Gastrocnemius medialis (tissue), 4 donors: ENCODE results near the gene DOLPP1. TPM values are rescaled to one million over a fixed set of nuclear protein-coding genes. Genes with fewer than 3 reads are reported as not detected.
"Not testable (repeated sequence)": the region's sequence is repeated elsewhere in the genome, so short reads cannot be mapped to it uniquely, and the experiment has no call there.

Experiments
- ATAC-seq, 2 donors: fragments of 150-250 bp; one replicate each; pipeline ENCODE4 v1.9.1; 2016
- DNase-seq, 2 donors: peaks; one replicate each; pipeline ENCODE4 v3.0.0-alpha.2; 2019
- H3K27ac ChIP-seq, 4 donors: fragments of 200-600 bp; sonication (generic); 1 replicate in 1 of 4; 2 replicates in 3 of 4; pipeline ENCODE4 v1.5.1; 2016 to 2018; ENCODE audit warnings: mild to moderate bottlenecking in 2 of 4, moderate library complexity in 1 of 4
- H3K27me3 ChIP-seq, 3 donors: fragments of 200-600 bp; sonication (generic) in 2 of 3; 1 replicate in 1 of 3; 2 replicates in 2 of 3; pipeline versions ENCODE4 v1.5.1 to v1.6.0; 2016 to 2019; ENCODE audit warnings: mild to moderate bottlenecking in 1 of 3, moderate library complexity in 1 of 3
- H3K36me3 ChIP-seq, 2 donors: fragments of 200-600 bp; sonication (generic) in 1 of 2; one replicate each; pipeline ENCODE4 v1.5.1; 2017 to 2018
- H3K4me1 ChIP-seq, 2 donors: fragments of 200-600 bp; sonication (generic) in 1 of 2; one replicate each; pipeline ENCODE4 v1.5.1; 2016 to 2017; ENCODE audit warnings: mild to moderate bottlenecking in 2 of 2
- H3K4me3 ChIP-seq, 4 donors: fragments of 200-600 bp; sonication (generic) in 3 of 4; 1 replicate in 1 of 4; 2 replicates in 3 of 4; pipeline ENCODE4 v1.5.1; 2016 to 2019; ENCODE audit warnings: mild to moderate bottlenecking in 2 of 4
- H3K9me3 ChIP-seq, 3 donors: fragments of 200-600 bp; sonication (generic) in 2 of 3; 1 replicate in 1 of 3; 2 replicates in 2 of 3; pipeline ENCODE4 v1.5.1; 2016 to 2019
- POLR2A ChIP-seq, 2 donors: fragments of 450-650 bp; IDR thresholded peaks; one replicate each; pipeline ENCODE4 v1.6.1; 2017; ENCODE audit warnings: antibody characterized with exemption in 2 of 2, mild to moderate bottlenecking in 2 of 2, moderate library complexity in 2 of 2
- in situ Hi-C, 4 donors: fragments of 200-750 bp; cut with MboI; loops; one replicate each; pipeline versions ENCODE4 v1.15.0 to v1.8.0; 2017; ENCODE audit warnings: low sequenced_read_pairs in 4 of 4
- intact Hi-C: fragments of 100-400 bp; cut with DNase I; formaldehyde crosslinking; loops from one replicate; pipeline ENCODE4 v1.15.1; 2023; ENCODE audit warnings: low total_unique reads
- total RNA-seq, 4 donors: library from RNA; depleted of rRNA; stranded (reverse); fragments of >200 nt; gene quantifications; one replicate each; pipeline versions ENCODE4 v1.1.0 to v1.2.3, GENCODE V29; 2016
- TF ChIP-seq, protein P1 (sequence below), 5 experiments: fragments of 450-650 bp in 3 of 5; fragments of 200-600 bp in 2 of 5; sonication (generic) in 2 of 5; IDR thresholded peaks in 4 of 5; conservative IDR thresholded peaks in 1 of 5; 1 replicate in 4 of 5; 2 replicates in 1 of 5; pipeline ENCODE4 v1.5.1; 2016 to 2019; ENCODE audit warnings: antibody characterized with exemption in 5 of 5, mild to moderate bottlenecking in 3 of 5, moderate library complexity in 3 of 5

The DOLPP1 gene
- total RNA-seq, 4 donors from 2014 or later, result 1.6 to 4.7 (median 2.8) TPM

- Histone ChIP-seq H3K27ac (no peak overlapping the region), H3K4me3 (no peak overlapping the region), H3K4me1 (peaks cover 5 to 18% of the 10 kb centered on the region in 2 donors), H3K27me3 (no peaks in the 10 kb centered on the region), H3K36me3 (peaks cover 0 to 36% of the 10 kb centered on the region in 2 donors), H3K9me3 (no peaks in the 10 kb centered on the region)
- TF ChIP-seq, protein P1, sequence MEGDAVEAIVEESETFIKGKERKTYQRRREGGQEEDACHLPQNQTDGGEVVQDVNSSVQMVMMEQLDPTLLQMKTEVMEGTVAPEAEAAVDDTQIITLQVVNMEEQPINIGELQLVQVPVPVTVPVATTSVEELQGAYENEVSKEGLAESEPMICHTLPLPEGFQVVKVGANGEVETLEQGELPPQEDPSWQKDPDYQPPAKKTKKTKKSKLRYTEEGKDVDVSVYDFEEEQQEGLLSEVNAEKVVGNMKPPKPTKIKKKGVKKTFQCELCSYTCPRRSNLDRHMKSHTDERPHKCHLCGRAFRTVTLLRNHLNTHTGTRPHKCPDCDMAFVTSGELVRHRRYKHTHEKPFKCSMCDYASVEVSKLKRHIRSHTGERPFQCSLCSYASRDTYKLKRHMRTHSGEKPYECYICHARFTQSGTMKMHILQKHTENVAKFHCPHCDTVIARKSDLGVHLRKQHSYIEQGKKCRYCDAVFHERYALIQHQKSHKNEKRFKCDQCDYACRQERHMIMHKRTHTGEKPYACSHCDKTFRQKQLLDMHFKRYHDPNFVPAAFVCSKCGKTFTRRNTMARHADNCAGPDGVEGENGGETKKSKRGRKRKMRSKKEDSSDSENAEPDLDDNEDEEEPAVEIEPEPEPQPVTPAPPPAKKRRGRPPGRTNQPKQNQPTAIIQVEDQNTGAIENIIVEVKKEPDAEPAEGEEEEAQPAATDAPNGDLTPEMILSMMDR (IDR thresholded peaks at IDR 0.05 in 4 of 5, conservative IDR thresholded peaks at IDR 0.05 in 1 of 5), result no peak
- no peak for TF ChIP-seq POLR2A (IDR thresholded peaks at IDR 0.05)
- DNase-seq (no peak), ATAC-seq (no peak)
- intact Hi-C loops, result no loop called here
- in situ Hi-C loops, result loop anchor here in 2 of 4 donors (25.0 kb wide), 2 partner anchors 359 to 659 kb away; no protein-coding TSS in a partner anchor
Measured at GRCh38 chr9:129128689-129129088, 47.8 kb downstream of the DOLPP1 start.

DNA sequence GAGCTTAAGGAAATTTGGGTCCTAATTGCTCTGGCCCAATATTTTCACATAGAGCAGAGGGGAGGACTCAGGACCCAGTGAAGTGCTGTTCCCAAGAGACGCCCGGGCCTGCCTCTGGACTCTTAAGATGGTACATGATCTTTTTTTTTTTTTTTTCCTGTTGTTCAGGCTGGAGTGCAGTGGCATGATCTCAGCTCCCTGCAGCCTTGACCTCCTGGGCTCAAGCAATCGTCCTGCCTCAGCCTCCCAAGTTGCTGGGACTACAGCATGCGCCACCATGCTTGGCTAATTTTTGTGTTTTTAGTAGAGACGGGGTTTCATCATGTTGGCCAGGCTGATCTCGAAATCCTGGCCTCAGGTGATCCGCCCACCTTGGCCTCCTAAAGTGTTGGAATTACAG, 49.4 kb downstream of the DOLPP1 start:
- in situ Hi-C loops, result loop anchor here (5.0 to 25.0 kb wide), 6 partner anchors 357 to 665 kb away; no protein-coding TSS in a partner anchor
- H3K4me3 ChIP-seq, intact Hi-C loops, H3K27ac ChIP-seq, DNase-seq, H3K27me3 ChIP-seq, ATAC-seq, H3K9me3 ChIP-seq: not testable (repeated sequence)
- Histone ChIP-seq H3K4me1 (peaks cover 5 to 12% of the 10 kb centered on the region in 2 donors), H3K36me3 (peaks cover 0 to 37% of the 10 kb centered on the region in 2 donors)

DNA sequence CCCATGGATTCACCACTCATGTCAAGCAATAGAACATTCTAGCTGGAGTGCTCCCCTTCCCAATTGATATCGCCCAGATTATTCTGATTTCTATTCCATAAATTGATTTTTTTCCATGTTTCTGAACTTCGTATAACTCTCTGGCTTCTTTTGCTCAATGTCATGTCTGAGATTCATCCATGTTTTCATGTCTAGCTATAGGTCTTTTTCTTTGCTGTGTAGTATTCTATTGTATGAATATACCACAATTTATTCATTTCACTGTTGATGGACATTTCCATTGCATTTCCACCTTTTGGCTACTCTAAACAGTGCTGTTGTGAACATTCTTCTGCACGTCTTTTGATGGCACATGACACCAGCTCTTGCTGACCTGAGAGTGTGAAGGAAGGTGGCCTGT, 49.9 kb downstream of the DOLPP1 start:
- no peak for ATAC-seq
- no peak overlapping the region for H3K27ac ChIP-seq
- in situ Hi-C loops, result loop anchor here (5.0 to 25.0 kb wide), 6 partner anchors 357 to 664 kb away; no protein-coding TSS in a partner anchor
- no peak overlapping the region for H3K4me3 ChIP-seq
- intact Hi-C loops, result no loop called here
- DNase-seq, result no peak
- no peak for TF ChIP-seq POLR2A (IDR thresholded peaks at IDR 0.05)
- TF ChIP-seq, protein P1 (IDR thresholded peaks at IDR 0.05 in 4 of 5, conservative IDR thresholded peaks at IDR 0.05 in 1 of 5), result no peak
- no peaks in the 10 kb centered on the region for H3K27me3 ChIP-seq
- H3K36me3 ChIP-seq, result peaks cover 0 to 36% of the 10 kb centered on the region in 2 donors
- peaks cover 1 to 8% of the 10 kb centered on the region in 2 donors for H3K4me1 ChIP-seq
- no peaks in the 10 kb centered on the region for H3K9me3 ChIP-seq

DNA sequence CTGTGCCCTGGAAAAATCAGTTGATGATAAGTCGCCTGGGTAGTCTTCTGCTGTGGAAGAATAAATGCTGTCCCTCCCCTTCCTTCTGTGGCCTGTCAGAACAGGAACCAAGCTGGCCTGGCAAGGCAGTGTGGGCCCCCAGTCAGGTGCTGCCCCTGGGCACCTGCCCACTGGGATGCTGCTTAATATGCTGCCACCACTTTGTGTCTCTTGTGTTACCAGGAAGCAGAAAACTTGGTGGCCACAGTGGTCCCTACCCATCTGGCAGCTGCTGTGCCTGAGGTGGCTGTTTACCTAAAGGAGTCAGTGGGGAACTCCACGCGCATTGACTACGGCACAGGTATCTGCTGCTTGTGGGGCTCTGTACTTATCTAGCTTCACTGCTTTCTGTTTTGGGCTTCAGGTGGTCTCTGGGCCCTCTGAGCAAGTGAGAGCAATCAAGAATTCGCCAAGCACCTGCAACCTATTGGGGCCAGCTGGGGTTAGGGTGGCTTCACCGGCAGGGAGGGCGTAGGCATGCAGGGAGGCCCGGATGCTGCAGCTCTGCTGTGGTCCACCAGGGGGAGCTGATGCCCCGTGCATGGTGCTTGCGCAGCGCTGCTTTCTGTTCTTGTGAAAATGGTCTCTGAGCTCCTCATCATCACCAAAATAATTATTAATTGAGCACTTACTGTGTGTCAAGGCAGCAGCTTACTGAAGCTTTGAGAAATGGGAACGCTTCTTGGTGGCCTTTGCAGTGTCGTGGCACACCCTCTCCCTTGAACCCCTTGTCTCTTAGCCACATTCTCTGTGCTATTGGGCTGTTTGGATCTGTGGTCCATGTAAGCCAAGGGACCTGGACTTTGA, 50.6 kb downstream of the DOLPP1 start:
- peak; percentile 45 to 65 for DNase-seq
- in situ Hi-C loops, result loop anchor here (5.0 to 25.0 kb wide), 6 partner anchors 356 to 663 kb away; no protein-coding TSS in a partner anchor
- no peak overlapping the region for H3K4me3 ChIP-seq
- peaks cover 0 to 8% of the 10 kb centered on the region in 2 donors for H3K4me1 ChIP-seq
- no peaks in the 10 kb centered on the region for H3K9me3 ChIP-seq
- intact Hi-C loops, result no loop called here
- peak; percentile 68 to 83 for ATAC-seq
- peaks cover 0 to 41% of the 10 kb centered on the region in 2 donors for H3K36me3 ChIP-seq
- TF ChIP-seq, protein P1 (IDR thresholded peaks at IDR 0.05 in 4 of 5, conservative IDR thresholded peaks at IDR 0.05 in 1 of 5), result peak; percentile 95 to 98 (median 96)
- no peak for TF ChIP-seq POLR2A (IDR thresholded peaks at IDR 0.05)
- no peaks in the 10 kb centered on the region for H3K27me3 ChIP-seq
- H3K27ac ChIP-seq, result no peak overlapping the region

DNA sequence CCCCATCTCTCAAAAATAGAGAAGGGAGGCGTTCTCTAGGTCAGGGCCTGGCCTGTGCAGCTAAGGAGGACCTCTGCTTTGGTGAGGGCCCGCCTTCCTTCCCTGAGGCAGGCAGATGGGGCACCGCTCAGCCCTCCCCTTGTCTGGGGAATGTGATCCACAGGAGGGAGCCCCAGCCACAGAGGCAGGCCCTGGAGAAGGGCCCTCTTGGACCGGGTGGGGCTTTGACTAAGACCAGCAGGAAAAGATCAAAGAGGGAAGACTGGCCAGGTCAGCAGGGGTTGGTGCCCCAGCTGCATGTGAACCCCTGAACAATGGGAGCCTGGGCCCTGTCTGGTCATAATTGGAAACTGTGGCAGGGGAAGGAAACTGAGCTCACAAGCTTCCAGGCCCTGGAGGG, 52.2 kb downstream of the DOLPP1 start:
- intact Hi-C loops, result no loop called here
- in situ Hi-C loops, result loop anchor here (5.0 to 25.0 kb wide), 6 partner anchors 354 to 662 kb away; no protein-coding TSS in a partner anchor
- H3K36me3 ChIP-seq, result peaks cover 0 to 51% of the 10 kb centered on the region in 2 donors

More for the DNA sequence above, 52.2 kb downstream of the DOLPP1 start:
- H3K27ac ChIP-seq, result no peak overlapping the region
- ATAC-seq, result no peak
- H3K4me3 ChIP-seq, result no peak overlapping the region
- H3K4me1 ChIP-seq, result peaks cover 6 to 9% of the 10 kb centered on the region in 2 donors
- H3K27me3 ChIP-seq, result no peaks in the 10 kb centered on the region
- H3K9me3 ChIP-seq, result no peaks in the 10 kb centered on the region
- no peak for DNase-seq
- no peak for TF ChIP-seq POLR2A (IDR thresholded peaks at IDR 0.05)
- TF ChIP-seq, protein P1 (IDR thresholded peaks at IDR 0.05 in 4 of 5, conservative IDR thresholded peaks at IDR 0.05 in 1 of 5), result no peak
